GM23338 (cell line): ENCODE data around the gene SLC40A1. TPM values are rescaled to one million over a fixed set of nuclear protein-coding genes. Genes with fewer than 3 reads are reported as not detected.

Experiments used
- ATAC-seq: fragments of 200-7000 bp; cut with Tn5 transposase; 3 replicates; pipeline ENCODE4 v1.9.1; 2020
- DNase-seq: peaks from one replicate; pipeline ENCODE4 v3.0.0-alpha.2; 2015; ENCODE audit warnings: low spot score
- H2AFZ ChIP-seq: fragments of 200-600 bp; sonication (generic); 2 replicates; pipeline ENCODE4 v1.8.0; 2016; ENCODE audit warnings: antibody characterized with exemption, mild to moderate bottlenecking, moderate library complexity
- H3F3A ChIP-seq: fragments of 200-600 bp; sonication (generic); replicated peaks from 2 replicates; pipeline ENCODE4 v1.8.0; 2017; ENCODE audit warnings: antibody characterized with exemption, mixed run types, low read depth
- H3K27ac ChIP-seq: fragments of 200-600 bp; sonication (generic); 2 replicates; pipeline ENCODE4 v1.6.1; 2016; ENCODE audit warnings: low read depth
- H3K27me3 ChIP-seq: fragments of 200-600 bp; sonication (generic); 2 replicates; pipeline ENCODE4 v1.8.0; 2016; ENCODE audit warnings: mild to moderate bottlenecking, mixed run types, moderate library complexity; ENCODE audit not compliant: insufficient read depth
- H3K36me3 ChIP-seq: fragments of 200-600 bp; sonication (generic); 2 replicates; pipeline ENCODE4 v1.8.0; 2016; ENCODE audit warnings: mild to moderate bottlenecking; ENCODE audit not compliant: insufficient read depth
- H3K4me1 ChIP-seq: fragments of 200-600 bp; sonication (generic); 2 replicates; pipeline ENCODE4 v1.8.0; 2016; ENCODE audit warnings: mild to moderate bottlenecking, moderate library complexity; ENCODE audit not compliant: insufficient read depth
- H3K4me2 ChIP-seq: fragments of 200-600 bp; sonication (generic); 2 replicates; pipeline ENCODE4 v1.7.1; 2017; ENCODE audit warnings: mixed run types
- H3K4me3 ChIP-seq: fragments of 200-600 bp; sonication (generic); 2 replicates; pipeline ENCODE4 v1.6.1; 2016; ENCODE audit warnings: mixed run types
- H3K79me2 ChIP-seq: fragments of 200-600 bp; sonication (generic); replicated peaks from 2 replicates; pipeline ENCODE4 v1.8.0; 2017; ENCODE audit warnings: mild to moderate bottlenecking; ENCODE audit not compliant: insufficient read depth
- H3K9me2 ChIP-seq: fragments of 200-600 bp; sonication (generic); 2 replicates; pipeline ENCODE4 v1.8.0; 2017; ENCODE audit not compliant: insufficient read depth
- H4K20me1 ChIP-seq: fragments of 200-600 bp; sonication (generic); replicated peaks from 2 replicates; pipeline ENCODE4 v1.8.0; 2017; ENCODE audit warnings: mild to moderate bottlenecking; ENCODE audit not compliant: insufficient read depth
- H3K27ac Mint-ChIP-seq: 2 replicates; pipeline ENCODE4 v1.8.0; 2020; ENCODE audit warnings: inconsistent platforms, mild to moderate bottlenecking, moderate library complexity, mixed read lengths
- H3K27me3 Mint-ChIP-seq: 3 replicates; pipeline ENCODE4 v1.8.0; 2022; ENCODE audit warnings: low read depth, mild to moderate bottlenecking, moderate library complexity, mixed read lengths, inconsistent platforms; ENCODE audit not compliant: insufficient read depth, poor library complexity
- H3K36me3 Mint-ChIP-seq: 3 replicates; pipeline ENCODE4 v1.8.0; 2021; ENCODE audit warnings: low read depth, mild to moderate bottlenecking, inconsistent platforms, moderate library complexity, mixed read lengths
- H3K4me1 Mint-ChIP-seq: 3 replicates; pipeline ENCODE4 v1.8.0; 2020; ENCODE audit warnings: mild to moderate bottlenecking, inconsistent platforms, mixed read lengths
- H3K4me3 Mint-ChIP-seq: 3 replicates; pipeline ENCODE4 v1.8.0; 2021; ENCODE audit warnings: moderate library complexity, mild to moderate bottlenecking, inconsistent platforms, mixed read lengths
- H3K9me3 Mint-ChIP-seq: 3 replicates; pipeline ENCODE4 v1.8.0; 2020; ENCODE audit warnings: moderate library complexity, mild to moderate bottlenecking, inconsistent platforms, mixed read lengths
- CTCF ChIP-seq, 2 experiments: fragments of 200-600 bp in 1 of 2; sonication (generic) in 1 of 2; conservative IDR thresholded peaks; 2 replicates each; pipeline versions ENCODE4 v1.5.1 to v1.6.1; 2016 to 2017; ENCODE audit warnings: antibody characterized with exemption in 2 of 2, low read depth in 2 of 2, mild to moderate bottlenecking in 2 of 2, moderate library complexity in 1 of 2
- ETS1 ChIP-seq: IDR thresholded peaks from 2 replicates; pipeline ENCODE4 v1.6.1; 2016; ENCODE audit warnings: antibody characterized with exemption
- EZH2 ChIP-seq: fragments of 200-600 bp; sonication (generic); IDR thresholded peaks from one replicate; pipeline ENCODE4 v1.8.0; 2017; ENCODE audit warnings: antibody characterized with exemption, mild to moderate bottlenecking, low read depth; ENCODE audit not compliant: unreplicated experiment
- EZH2phosphoT487 ChIP-seq: fragments of 200-600 bp; sonication (generic); IDR thresholded peaks from one replicate; pipeline ENCODE4 v1.8.1; 2018; ENCODE audit warnings: antibody characterized with exemption; ENCODE audit not compliant: unreplicated experiment
- JUNB ChIP-seq: IDR thresholded peaks from one replicate; pipeline ENCODE4 v1.6.1; 2016; ENCODE audit warnings: antibody characterized with exemption; ENCODE audit not compliant: unreplicated experiment
- NANOG ChIP-seq: IDR thresholded peaks from 2 replicates; pipeline ENCODE4 v1.6.1; 2016; ENCODE audit warnings: antibody characterized with exemption, borderline replicate concordance
- REST ChIP-seq: IDR thresholded peaks from one replicate; pipeline ENCODE4 v1.6.1; 2018; ENCODE audit warnings: antibody characterized with exemption; ENCODE audit not compliant: unreplicated experiment
- STAT1 ChIP-seq: IDR thresholded peaks from one replicate; pipeline ENCODE4 v1.6.1; 2016; ENCODE audit warnings: antibody characterized with exemption; ENCODE audit not compliant: unreplicated experiment
- ZNF331 ChIP-seq: fragments of 250-450 bp; sonication (Bioruptor Pico); IDR thresholded peaks from 2 replicates; pipeline ENCODE4 v1.5.0; 2020; ENCODE audit warnings: low read depth, mild to moderate bottlenecking, moderate library complexity
- ZNF462 ChIP-seq: fragments of 250-450 bp; sonication (Bioruptor Pico); IDR thresholded peaks from 2 replicates; pipeline ENCODE4 v1.5.0; 2020; ENCODE audit warnings: mild to moderate bottlenecking, moderate library complexity
- polyA plus RNA-seq: library from polyadenylated mRNA; unstranded; fragments of >200 nt; fragmentation: Nextera tagmentation; extraction: Ambion mirVana; gene quantifications from 2 replicates; pipeline ENCODE4 v1.2.1, GENCODE V29; 2016
- total RNA-seq: library from RNA; depleted of rRNA; stranded (reverse); fragments of >200 nt; shearing (Covaris generic); gene quantifications from 2 replicates; pipeline ENCODE4 v1.2.3, GENCODE V29; 2014

SLC40A1 gene
- total and polyA plus RNA-seq, 2 experiments from 2014 or later: 0.08 TPM; not detected in 1

GRCh38 chr2:189587780-189588179 is 7.2 kb upstream of the SLC40A1 start:
- H3K36me3 ChIP-seq: no peaks in the 10 kb centered on the region
- no peak overlapping the region for H3K4me3 ChIP-seq
- H3F3A ChIP-seq: no peaks in the 10 kb centered on the region
- no peak overlapping the region for H3K27ac ChIP-seq
- no peaks in the 10 kb centered on the region for H3K36me3 Mint-ChIP-seq
- no peaks in the 10 kb centered on the region for H3K79me2 ChIP-seq
- H3K4me1 ChIP-seq: peaks cover under 1% of the 10 kb centered on the region; the same call in 1 of the 2 replicates
- peaks cover 31% of the 10 kb centered on the region for H3K27me3 Mint-ChIP-seq
- no peak overlapping the region for H3K4me3 Mint-ChIP-seq
- peaks cover 3% of the 10 kb centered on the region for H3K4me1 Mint-ChIP-seq
- ATAC-seq: no peak
- no peaks in the 10 kb centered on the region for H3K9me3 Mint-ChIP-seq
- H3K9me2 ChIP-seq: no peaks in the 10 kb centered on the region
- no peak overlapping the region for H3K4me2 ChIP-seq
- DNase-seq: no peak
- no peak overlapping the region for H2AFZ ChIP-seq
- H3K27ac Mint-ChIP-seq: no peak overlapping the region
- H4K20me1 ChIP-seq: no peaks in the 10 kb centered on the region
- H3K27me3 ChIP-seq: peaks cover 33% of the 10 kb centered on the region
- TF ChIP-seq STAT1 (no peak), REST (no peak), EZH2phosphoT487 (no peak), ZNF331 (CRISPR knock-in tag) (no peak), EZH2 (no peak), ETS1 (no peak), JUNB (no peak), NANOG (no peak), CTCF (conservative IDR thresholded peaks at IDR 0.05; ENCODE audit: low read depth in 2 of 2) (no peak), ZNF462 (CRISPR knock-in tag) (no peak)
